Endothelial cell of umbilical vein (primary cell): ENCODE measurements around the gene CTPS1. TPM values are rescaled to one million over a fixed set of nuclear protein-coding genes. Genes with fewer than 3 reads are reported as not detected.

Experiments
- BruUV-seq: library from RNA; stranded (reverse); fragments of 400-500 nt; replicated peaks from 2 replicates; lab custom pipeline; 2021; lab: Mats Ljungman, UMichigan
- CTCF ChIA-PET: fragments of 300-600, 350-600 bp; sonication (Branson Sonifier 250); formaldehyde crosslinking; loops from one replicate; lab custom pipeline; 2021; ENCODE audit warnings: antibody characterized with exemption, inconsistent platforms; lab: Charles Lee
- POLR2A ChIA-PET: fragments of 300-600, 350-600 bp; sonication (Branson Sonifier 250); formaldehyde crosslinking; loops from one replicate; lab custom pipeline; 2021; ENCODE audit warnings: antibody characterized with exemption, inconsistent platforms; lab: Charles Lee
- DNase-seq: peaks from one replicate; pipeline ENCODE4 v3.0.0-alpha.2; 2011; ENCODE audit warnings: low read depth, low spot score
- FAIRE-seq: peaks from 2 replicates; lab custom pipeline; 2011; peaks lifted over from hg19 to GRCh38; lab: Jason Lieb, UNC
- H2AFZ ChIP-seq: 2 replicates; pipeline ENCODE4 v1.6.0; 2012; ENCODE audit warnings: low read depth, low read length, control low read depth, inconsistent platforms
- H3K27ac ChIP-seq: 2 replicates; pipeline ENCODE4 v1.5.1; 2011; ENCODE audit warnings: low read depth, mild to moderate bottlenecking, control low read depth, low read length, moderate library complexity; ENCODE audit not compliant: insufficient read depth
- H3K27me3 ChIP-seq, 2 experiments: 2 replicates each; pipeline versions ENCODE4 v1.6.0 to v1.6.1; 2011; ENCODE audit warnings: low read length in 2 of 2, mixed read lengths in 1 of 2; ENCODE audit not compliant: control insufficient read depth in 2 of 2, insufficient read depth in 2 of 2
- H3K36me3 ChIP-seq, 2 experiments: 2 replicates in 1 of 2; 3 replicates in 1 of 2; pipeline ENCODE4 v1.5.1; 2011; ENCODE audit warnings: low read length in 2 of 2, mild to moderate bottlenecking in 1 of 2, moderate library complexity in 1 of 2; ENCODE audit not compliant: control insufficient read depth in 2 of 2, insufficient read depth in 2 of 2; ENCODE audit errors: extremely low read depth in 1 of 2
- H3K4me1 ChIP-seq: 3 replicates; pipeline ENCODE4 v1.5.1; 2011; ENCODE audit warnings: mild to moderate bottlenecking, low read length; ENCODE audit not compliant: control insufficient read depth, insufficient read depth; ENCODE audit errors: extremely low read depth
- H3K4me2 ChIP-seq: 2 replicates; pipeline ENCODE4 v1.6.1; 2011; ENCODE audit warnings: low read length, control low read depth, mixed read lengths; ENCODE audit not compliant: insufficient read depth
- H3K4me3 ChIP-seq, 3 experiments: fragments of 200-600 bp in 1 of 3; sonication (generic), shearing (Covaris generic) in 1 of 3; replicated peaks in 1 of 3; 2 replicates each; pipeline ENCODE4 v1.5.1; 2011 to 2016; ENCODE audit warnings: control low read depth in 3 of 3, low read length in 3 of 3, mild to moderate bottlenecking in 2 of 3, inconsistent platforms in 1 of 3, low read depth in 1 of 3, moderate library complexity in 1 of 3; ENCODE audit not compliant: insufficient read depth in 1 of 3
- H3K79me2 ChIP-seq: 2 replicates; pipeline ENCODE4 v1.6.0; 2012; ENCODE audit warnings: low read length, inconsistent platforms; ENCODE audit not compliant: control insufficient read depth, insufficient read depth
- H3K9ac ChIP-seq: replicated peaks from 2 replicates; pipeline ENCODE3; 2011; ENCODE audit warnings: low read length, control low read depth; ENCODE audit not compliant: insufficient read depth; ENCODE audit errors: extremely low read depth
- H3K9me1 ChIP-seq: replicated peaks from 3 replicates; pipeline ENCODE4 v1.6.0; 2011; ENCODE audit warnings: mild to moderate bottlenecking, low read length; ENCODE audit not compliant: control insufficient read depth, insufficient read depth; ENCODE audit errors: extremely low read depth
- H3K9me3 ChIP-seq: replicated peaks from 2 replicates; pipeline ENCODE4 v1.5.1; 2012; ENCODE audit warnings: low read length, inconsistent platforms; ENCODE audit not compliant: control insufficient read depth, insufficient read depth
- H4K20me1 ChIP-seq: replicated peaks from 2 replicates; pipeline ENCODE3; 2011; ENCODE audit warnings: mild to moderate bottlenecking, low read length; ENCODE audit not compliant: control insufficient read depth, insufficient read depth; ENCODE audit errors: extremely low read depth
- CTCF ChIP-seq, 2 donors: IDR thresholded peaks; 1 replicate in 1 of 2; 2 replicates in 1 of 2; pipeline ENCODE4 v1.5.1; 2011; ENCODE audit warnings: low read length in 2 of 2, mild to moderate bottlenecking in 2 of 2, moderate library complexity in 2 of 2, control low read depth in 1 of 2, inconsistent platforms in 1 of 2, low read depth in 1 of 2; ENCODE audit not compliant: insufficient read depth in 1 of 2; ENCODE audit errors: extremely low read depth in 1 of 2
- FOS ChIP-seq: IDR thresholded peaks from 2 replicates; pipeline ENCODE4 v1.6.1; 2011; ENCODE audit warnings: mild to moderate bottlenecking, low read length, moderate library complexity, borderline replicate concordance; ENCODE audit not compliant: insufficient read depth
- GATA2 ChIP-seq: IDR thresholded peaks from 2 replicates; pipeline ENCODE4 v1.7.0; 2011; ENCODE audit warnings: low read depth, mild to moderate bottlenecking, moderate library complexity, mixed read lengths, low read length; ENCODE audit not compliant: insufficient read length, insufficient read depth
- POLR2A ChIP-seq: IDR thresholded peaks from 2 replicates; pipeline ENCODE4 v1.6.1; 2012; ENCODE audit warnings: low read depth, mild to moderate bottlenecking, control low read depth, low read length
- POLR2AphosphoS5 ChIP-seq: IDR thresholded peaks from 2 replicates; pipeline ENCODE4 v1.6.1; 2012; ENCODE audit warnings: low read depth, mild to moderate bottlenecking, control low read depth, low read length, moderate library complexity; ENCODE audit not compliant: insufficient read depth
- dilution Hi-C: fragments of 300-500 bp; cut with MboI; formaldehyde crosslinking; loops from one replicate; pipeline ENCODE4 v1.15.0; 2019; ENCODE audit warnings: low sequenced_read_pairs; ENCODE audit not compliant: extremely low pct_ligation_motif_present
- intact Hi-C: fragments of 100-400 bp; cut with micrococcal nuclease; formaldehyde crosslinking; loops from one replicate; pipeline ENCODE4 v1.10.0; 2022
- polyA plus RNA-seq, 4 experiments: library from polyadenylated mRNA; depleted of rRNA in 3 of 4; stranded (reverse) in 3 of 4; unstranded in 1 of 4; fragments of >200 nt; gene quantifications; 2 replicates each; pipeline versions ENCODE4 v1.2.1 to v1.2.3, GENCODE V29; 2011 to 2012; ENCODE audit warnings: missing spikeins in 1 of 4
- total RNA-seq: library from RNA; stranded (reverse); gene quantifications from 2 replicates; pipeline ENCODE4 v1.2.3, GENCODE V29; 2021

CTPS1 gene
- total and polyA plus RNA-seq, 2 donors (not counting 3 experiments of a cell fraction or from before 2014, with no cell fraction given): 24.9 to 65.8 TPM

GRCh38 chr1:41005876-41006275, 26.4 kb downstream of the CTPS1 start:
- dilution Hi-C loops: no loop called here
- Histone ChIP-seq H3K4me3 (no peak overlapping the region), H3K27me3 (no peaks in the 10 kb centered on the region), H3K9me3 (no peaks in the 10 kb centered on the region), H3K9ac (no peak overlapping the region), H3K9me1 (no peaks in the 10 kb centered on the region), H3K4me2 (no peak overlapping the region), H3K4me1 (peaks cover 10% of the 10 kb centered on the region), H2AFZ (no peak overlapping the region), H3K27ac (no peak overlapping the region), H3K79me2 (no peaks in the 10 kb centered on the region), H4K20me1 (no peaks in the 10 kb centered on the region), H3K36me3 (peaks cover 32 to 33% of the 10 kb centered on the region in 2 experiments)
- FAIRE-seq (no peak), DNase-seq (no peak)
- TF ChIP-seq POLR2A (no peak), CTCF (IDR thresholded peaks at IDR 0.05; ENCODE audit: extremely low read depth in 1 of 2, insufficient read depth in 1 of 2, low read depth in 1 of 2, low read length in 2 of 2) (no peak), FOS (no peak)
- POLR2A ChIA-PET: no interaction called here
- intact Hi-C loops: no loop called here
- CTCF ChIA-PET: no interaction called here
- no TSS peak for BruUV-seq

GRCh38 chr1:41006942-41007865, 27.7 kb downstream of the CTPS1 start:
- CTCF ChIA-PET: interaction anchor here (0.9 kb wide), 1 partner anchor 15 kb away, joined by 3 read pairs; the partner anchor contains the start of gene SLFNL1

More at GRCh38 chr1:41006942-41007865, 27.7 kb downstream of the CTPS1 start:
- FAIRE-seq: no peak
- POLR2A ChIA-PET: no interaction called here
- intact Hi-C loops: no loop called here
- Histone ChIP-seq H3K79me2 (no peaks in the 10 kb centered on the region), H3K9me1 (no peaks in the 10 kb centered on the region), H3K9ac (no peak overlapping the region), H3K27ac (no peak overlapping the region), H2AFZ (no peak overlapping the region), H3K4me2 (no peak overlapping the region), H3K36me3 (peaks cover 27 to 35% of the 10 kb centered on the region in 2 experiments), H3K4me1 (peaks cover 10% of the 10 kb centered on the region), H3K9me3 (no peaks in the 10 kb centered on the region), H3K4me3 (no peak overlapping the region), H3K27me3 (no peaks in the 10 kb centered on the region), H4K20me1 (no peaks in the 10 kb centered on the region)
- TF ChIP-seq GATA2 (no peak), POLR2AphosphoS5 (peak; percentile 8)
- no peak for DNase-seq
- dilution Hi-C loops: no loop called here
- BruUV-seq: no TSS peak
